Measurements from ENCODE around the gene HPN.
"Not testable (repeated sequence)": the region's sequence is repeated elsewhere in the genome, so short reads cannot be mapped to it uniquely, and the experiment has no call there.

The HPN gene

GRCh38 chr19:35044317-35045117, 3.0 kb downstream of the HPN start:
- peak; percentile 48 for DNase-seq

GRCh38 chr19:35045667-35046300, 4.3 kb downstream of the HPN start:
- peak; percentile 41 for DNase-seq

DNA sequence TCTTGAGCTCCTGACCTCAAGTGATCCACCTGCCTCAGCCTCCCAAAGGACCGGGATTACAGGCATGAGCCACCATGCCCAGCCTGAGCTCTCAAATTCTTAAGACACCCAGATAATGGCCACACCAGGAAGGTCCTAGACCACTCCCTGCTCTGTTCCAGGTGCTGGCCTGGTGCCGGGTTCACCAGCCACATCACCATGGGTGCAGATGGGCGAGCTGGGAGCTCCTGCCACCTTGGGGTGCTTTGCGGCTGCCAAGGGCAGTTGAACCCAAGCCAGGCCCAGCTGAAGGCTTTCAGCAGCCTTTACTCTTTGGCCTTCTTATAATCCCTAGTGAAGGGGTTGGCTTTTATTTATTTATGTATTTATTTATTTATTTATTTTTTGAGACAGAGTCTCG, 4.9 kb downstream of the HPN start:
- DNase-seq = no peak

DNA sequence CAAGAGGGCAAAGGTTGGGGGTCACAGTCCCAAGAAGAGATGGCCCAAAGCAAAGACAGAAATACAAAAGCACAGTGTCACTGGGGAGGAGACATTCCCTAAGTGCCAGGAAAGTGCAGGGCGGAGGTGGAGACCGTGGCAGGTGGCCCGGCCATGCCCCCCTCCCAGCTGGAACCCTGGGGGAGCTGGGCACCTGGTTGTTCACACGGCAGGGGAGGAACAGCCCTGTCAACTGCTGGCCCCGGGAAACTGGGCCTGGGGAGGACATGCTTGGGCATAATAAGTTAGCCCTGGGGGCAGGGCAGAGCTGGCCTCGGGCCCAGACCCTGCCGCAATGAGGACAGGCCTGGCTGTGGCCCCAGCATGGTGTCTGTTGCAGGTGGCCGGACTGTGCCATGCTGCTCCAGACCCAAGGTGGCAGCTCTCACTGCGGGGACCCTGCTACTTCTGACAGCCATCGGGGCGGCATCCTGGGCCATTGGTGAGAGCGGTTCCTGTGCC, 7.4 kb downstream of the HPN start:
- DNase-seq = no peak

- DNase-seq = no peak
These were observed 7.9 kb downstream of the HPN start for GRCh38 chr19:35049456-35049855.

- DNase-seq = not testable (repeated sequence)
These were observed 9.1 kb downstream of the HPN start for GRCh38 chr19:35050662-35051061.

- DNase-seq = not testable (repeated sequence)
These were observed 9.7 kb downstream of the HPN start for GRCh38 chr19:35051268-35051667.

DNA sequence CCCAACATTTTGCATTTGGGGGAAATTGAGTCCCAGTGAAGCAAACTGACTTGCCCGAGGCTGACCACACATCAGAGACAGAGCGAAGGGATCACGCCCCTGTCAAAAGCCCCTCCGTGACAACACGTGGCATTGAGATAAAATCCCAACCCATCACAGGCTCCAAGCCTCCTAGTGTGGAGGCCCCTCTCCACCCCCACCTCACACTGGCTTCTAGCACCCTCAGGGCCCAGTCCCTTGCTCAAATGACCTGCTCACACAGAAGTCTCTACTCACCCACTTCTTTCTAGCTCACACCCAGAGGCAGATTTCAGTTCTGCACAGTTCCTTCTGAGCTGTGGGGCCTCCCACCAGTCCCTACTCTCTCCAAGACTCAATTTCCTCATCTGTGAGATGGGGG, 10.3 kb downstream of the HPN start:
- DNase-seq = no peak

DNA sequence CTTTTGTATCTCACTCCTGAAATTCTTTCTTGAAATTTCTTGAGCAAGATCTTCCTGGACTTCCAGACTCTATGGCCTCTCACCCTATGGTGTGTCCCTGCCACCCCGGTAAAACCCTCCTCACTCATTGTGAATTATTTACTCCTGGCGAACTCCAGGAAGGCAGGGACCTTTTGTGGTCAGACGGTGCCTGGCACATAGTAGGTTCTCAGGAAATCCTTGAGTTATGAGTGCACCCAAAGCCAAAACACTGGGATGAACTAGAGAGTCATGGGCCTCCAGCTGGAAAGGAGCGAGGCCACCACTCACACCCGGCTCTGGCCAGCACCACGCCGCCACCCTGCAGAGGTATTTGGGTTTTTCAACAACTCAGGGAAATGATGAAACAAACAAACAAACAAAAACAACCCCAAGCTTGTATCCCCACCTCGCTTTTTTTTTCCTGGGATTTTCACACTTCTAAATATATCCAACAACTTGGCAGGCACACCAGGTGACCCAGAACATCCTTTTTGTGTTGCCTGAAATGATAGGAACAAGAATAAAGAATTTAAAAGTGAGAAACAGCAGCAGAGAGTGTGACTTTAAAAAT, 11.2 kb downstream of the HPN start:
- no peak for DNase-seq

- DNase-seq = no peak
These were observed 12.3 kb downstream of the HPN start for GRCh38 chr19:35053667-35054293.

- DNase-seq = no peak
These were observed 13.1 kb downstream of the HPN start for GRCh38 chr19:35054626-35055025.

- DNase-seq = no peak
These were observed 14.2 kb downstream of the HPN start for GRCh38 chr19:35055715-35056179.

DNA sequence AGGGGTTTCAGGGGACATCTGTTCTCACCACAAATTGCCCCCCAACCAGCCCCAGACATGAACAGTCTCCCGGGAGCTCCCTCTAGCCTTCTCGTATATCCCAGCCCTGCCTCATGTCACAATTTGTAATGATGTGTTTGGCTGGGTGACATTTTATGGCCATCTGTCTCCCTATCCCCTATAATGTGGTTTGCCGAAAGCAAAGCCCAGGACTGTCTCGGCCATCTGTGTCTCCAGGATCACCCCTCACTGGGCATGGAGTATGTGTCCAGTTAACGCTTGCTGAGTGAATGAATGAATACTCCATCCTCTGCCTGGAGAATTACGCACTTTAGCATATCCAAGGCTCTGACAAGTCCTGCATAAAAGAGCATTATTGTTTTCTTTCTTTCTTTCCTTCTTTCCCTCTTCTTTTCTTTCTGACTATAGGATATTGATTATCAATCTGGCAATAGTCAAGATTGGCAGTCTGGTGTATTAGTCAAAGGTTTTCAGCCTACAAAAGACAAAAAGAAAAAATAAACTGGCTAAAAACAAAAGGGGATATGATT, 15.1 kb downstream of the HPN start:
- DNase-seq = no peak

DNA sequence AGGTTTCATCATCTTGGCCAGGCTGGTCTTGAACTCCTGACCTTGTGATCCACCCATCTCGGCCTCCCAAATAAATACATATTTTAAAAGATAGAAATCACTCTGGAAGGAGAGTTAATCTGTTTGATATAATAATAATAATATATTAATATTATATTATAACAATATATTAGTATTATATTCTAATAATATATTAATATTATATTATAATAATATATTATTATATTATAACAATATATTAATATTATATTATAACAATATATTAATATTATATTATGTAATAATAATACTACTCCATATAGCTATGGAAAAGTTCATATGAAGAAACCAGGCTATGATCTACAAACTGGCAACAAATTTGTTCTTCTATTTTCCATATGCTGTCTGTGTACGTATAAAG, 16.8 kb downstream of the HPN start:
- DNase-seq = no peak

DNA sequence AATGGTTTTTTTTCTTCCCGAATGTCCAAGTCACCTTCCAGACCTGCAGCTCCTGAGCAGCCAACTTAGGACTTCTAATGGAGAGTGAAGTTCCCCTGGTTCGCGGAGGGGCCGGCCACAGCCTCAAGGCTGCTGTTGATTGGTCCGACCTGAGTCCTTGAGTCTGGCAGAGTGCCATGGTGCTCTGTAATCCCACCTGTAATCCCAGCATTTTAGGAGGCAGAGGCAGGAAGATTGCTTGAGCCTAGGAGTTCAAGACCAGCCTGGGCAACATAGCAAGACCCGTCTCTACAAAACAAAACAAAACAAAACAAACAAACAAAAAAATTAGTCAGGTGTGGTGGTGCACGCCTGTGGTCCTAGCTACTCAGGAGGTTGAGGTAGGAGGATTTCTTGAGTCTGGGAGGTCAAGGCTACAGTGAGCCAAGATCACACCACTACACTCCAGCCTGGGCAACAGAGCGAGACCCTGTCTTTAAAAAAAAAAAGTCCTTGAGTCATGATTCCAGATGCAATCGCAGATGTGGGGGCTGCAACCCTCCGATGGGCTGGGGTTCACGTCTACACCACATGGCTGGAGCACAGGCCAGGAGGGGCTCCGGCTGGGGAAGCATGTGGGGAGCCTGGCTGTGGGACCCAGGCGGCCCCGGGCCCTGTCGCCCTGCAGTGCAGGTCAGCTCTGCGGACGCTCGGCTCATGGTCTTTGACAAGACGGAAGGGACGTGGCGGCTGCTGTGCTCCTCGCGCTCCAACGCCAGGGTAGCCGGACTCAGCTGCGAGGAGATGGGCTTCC, 17.7 kb downstream of the HPN start:
- DNase-seq = no peak

DNA sequence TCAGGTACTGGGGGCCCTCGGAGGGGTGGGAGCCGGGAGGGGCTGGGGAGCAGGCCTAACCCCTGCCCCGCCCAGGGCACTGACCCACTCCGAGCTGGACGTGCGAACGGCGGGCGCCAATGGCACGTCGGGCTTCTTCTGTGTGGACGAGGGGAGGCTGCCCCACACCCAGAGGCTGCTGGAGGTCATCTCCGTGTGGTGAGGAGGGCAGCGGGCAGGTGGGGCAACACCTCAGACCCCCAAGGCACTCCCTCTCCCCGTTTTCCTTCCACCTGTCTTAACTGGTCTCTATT, 18.2 kb downstream of the HPN start:
- DNase-seq = no peak

GRCh38 chr19:35060160-35060855, 18.8 kb downstream of the HPN start:
- DNase-seq = no peak

DNA sequence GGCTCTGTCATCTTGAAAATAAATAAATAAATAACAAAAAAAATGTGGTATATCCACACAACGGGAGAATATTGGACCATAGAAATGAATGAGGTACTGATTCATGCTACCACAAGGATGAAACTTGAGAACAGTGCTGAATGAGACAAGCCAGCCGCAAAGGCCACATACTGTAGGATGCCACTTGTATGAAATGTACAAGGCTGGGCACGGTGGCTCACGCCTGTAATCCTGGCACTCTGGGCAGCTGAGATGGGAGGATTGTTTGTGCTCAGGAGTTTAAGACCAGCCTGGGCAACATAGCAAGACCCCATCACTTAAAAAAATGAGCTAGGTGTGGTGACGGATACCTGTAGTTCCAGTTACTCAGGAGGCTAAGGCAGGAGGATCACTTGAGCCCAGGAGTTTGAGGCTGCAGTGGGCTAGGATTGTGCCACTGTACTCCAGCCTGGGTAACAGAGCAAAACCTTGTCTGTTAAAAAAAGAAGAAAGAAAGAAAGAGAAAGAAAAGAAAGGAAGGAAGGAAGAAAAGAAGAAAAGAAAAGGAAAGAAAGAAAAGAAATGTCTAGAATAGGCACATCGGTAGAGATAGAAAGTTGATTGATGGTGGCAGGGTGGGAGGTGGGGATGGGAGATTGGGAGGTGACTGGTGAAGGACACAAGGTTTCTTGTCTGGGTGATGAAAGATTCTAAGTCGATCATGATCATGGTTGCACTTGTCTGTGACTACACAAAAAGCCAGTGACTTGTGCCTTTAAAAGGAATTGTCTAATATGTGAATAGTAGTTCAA, 20.3 kb downstream of the HPN start:
- no peak for DNase-seq

DNA sequence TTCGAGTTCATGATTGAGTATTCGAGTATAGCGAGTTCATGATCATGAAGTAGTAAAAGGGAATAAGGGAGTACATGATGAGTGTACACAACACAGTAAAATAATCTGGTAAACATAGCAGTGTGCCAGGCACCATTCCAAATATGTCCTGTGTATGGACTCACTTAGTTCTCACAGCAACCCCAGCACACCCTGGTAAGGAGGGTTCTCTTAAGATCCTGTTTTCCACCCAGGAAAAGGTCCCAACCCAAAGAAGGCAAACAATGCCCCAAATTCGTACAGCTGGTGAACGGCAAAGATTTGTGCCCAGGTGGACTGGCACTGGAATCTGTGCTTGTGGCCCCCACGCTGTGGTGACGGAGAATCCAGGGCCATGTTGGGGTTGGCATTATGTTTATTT, 21.4 kb downstream of the HPN start:
- DNase-seq = no peak

- DNase-seq = peak; percentile 38
These were observed 22.7 kb downstream of the HPN start for GRCh38 chr19:35063940-35064818.
